HG03342 (cell line): ENCODE data around the gene THRB.
"Not testable (repeated sequence)": the region's sequence is repeated elsewhere in the genome, so short reads cannot be mapped to it uniquely, and the experiment has no call there.

Experiments used
- ATAC-seq: cut with Tn5 transposase; IDR thresholded peaks from one replicate; pipeline ENCODE4 v1.9.1; 2021; ENCODE audit warnings: mild to moderate bottlenecking, moderate library complexity; ENCODE audit not compliant: unreplicated experiment

THRB gene

GRCh38 chr3:24410860-24411259, 83.8 kb downstream of the THRB start:
- no peak for ATAC-seq

GRCh38 chr3:24407980-24408680, 86.5 kb downstream of the THRB start:
- no peak for ATAC-seq

- ATAC-seq = no peak
These were observed 87.8 kb downstream of the THRB start for GRCh38 chr3:24406900-24407299.

GRCh38 chr3:24405057-24405456, 89.6 kb downstream of the THRB start:
- no peak for ATAC-seq

GRCh38 chr3:24401811-24402185, 92.9 kb downstream of the THRB start:
- no peak for ATAC-seq

GRCh38 chr3:24401090-24401810, 93.4 kb downstream of the THRB start:
- ATAC-seq = no peak

GRCh38 chr3:24400450-24400849, 94.2 kb downstream of the THRB start:
- no peak for ATAC-seq

GRCh38 chr3:24400015-24400414, 94.6 kb downstream of the THRB start:
- no peak for ATAC-seq

- ATAC-seq = no peak
These were observed 95.0 kb downstream of the THRB start for GRCh38 chr3:24399614-24400013.

GRCh38 chr3:24398712-24399111, 95.9 kb downstream of the THRB start:
- not testable (repeated sequence) for ATAC-seq

- ATAC-seq = no peak
These were observed 98.3 kb downstream of the THRB start for GRCh38 chr3:24396338-24396737.

GRCh38 chr3:24394754-24395153, 99.9 kb downstream of the THRB start:
- ATAC-seq = no peak

GRCh38 chr3:24393316-24393715, 101.3 kb downstream of the THRB start:
- no peak for ATAC-seq

- no peak for ATAC-seq
These were observed 104.2 kb downstream of the THRB start for GRCh38 chr3:24390169-24391130.

GRCh38 chr3:24389108-24390090, 105.3 kb downstream of the THRB start:
- no peak for ATAC-seq

- ATAC-seq = no peak
These were observed 106.0 kb downstream of the THRB start for GRCh38 chr3:24388611-24389010.

GRCh38 chr3:24388159-24388558, 106.5 kb downstream of the THRB start:
- ATAC-seq = no peak

- no peak for ATAC-seq
These were observed 107.2 kb downstream of the THRB start for GRCh38 chr3:24387493-24387892.

GRCh38 chr3:24387000-24387399, 107.7 kb downstream of the THRB start:
- no peak for ATAC-seq

- no peak for ATAC-seq
These were observed 108.2 kb downstream of the THRB start for GRCh38 chr3:24386458-24386857.
